HepG2 (cell line): ENCODE results near the gene FECH. TPM values are rescaled to one million over a fixed set of nuclear protein-coding genes. Genes with fewer than 3 reads are reported as not detected.
A peak's percentile ranks its signal among the peaks of the same experiment; 100 is the strongest.

Experiments
- ATF7 ChIP-seq, 2 experiments: fragments of 450-650 bp in 1 of 2; sonication (generic) in 1 of 2; formaldehyde crosslinking in 1 of 2; IDR thresholded peaks; 2 replicates each; pipeline versions ENCODE4 v1.4.0 to v1.6.1; 2016 to 2020; ENCODE audit warnings: antibody characterized with exemption in 1 of 2, mild to moderate bottlenecking in 1 of 2, missing genetic modification reagents in 1 of 2
- BCL3 ChIP-seq: sonication (generic); formaldehyde crosslinking; IDR thresholded peaks from 2 replicates; pipeline ENCODE4 v1.5.1; 2020; ENCODE audit warnings: mild to moderate bottlenecking, missing genetic modification reagents, moderate library complexity
- CBFB ChIP-seq: sonication (generic); formaldehyde crosslinking; IDR thresholded peaks from 2 replicates; pipeline ENCODE4 v1.4.0; 2020; ENCODE audit warnings: missing genetic modification reagents
- FOXA3 ChIP-seq: IDR thresholded peaks from 2 replicates; pipeline ENCODE4 v1.6.1; 2016; ENCODE audit warnings: missing genetic modification reagents, missing compliant biosample characterization
- GABPA ChIP-seq, 2 experiments: IDR thresholded peaks; 2 replicates each; pipeline ENCODE4 v1.6.1; 2011 to 2016; ENCODE audit warnings: low read depth in 2 of 2, low read length in 1 of 2, missing biosample characterization in 1 of 2, missing genetic modification characterization in 1 of 2
- RBM22 ChIP-seq: fragments of 200-400 bp; formaldehyde crosslinking; optimal IDR thresholded peaks from 2 replicates; pipeline ENCODE3; 2017; ENCODE audit warnings: mild to moderate bottlenecking, low read length, moderate library complexity
- SIN3B ChIP-seq: fragments of 150-350 bp; IDR thresholded peaks from 2 replicates; pipeline ENCODE4 v1.6.1; 2014; ENCODE audit warnings: low read length
- SKI ChIP-seq: fragments of 450-650 bp; IDR thresholded peaks from one replicate; pipeline ENCODE4 v1.6.1; 2018; ENCODE audit warnings: mild to moderate bottlenecking; ENCODE audit not compliant: partially characterized antibody
- SMC3 ChIP-seq: IDR thresholded peaks from 2 replicates; pipeline ENCODE4 v1.6.1; 2011; ENCODE audit warnings: low read length, improper control_type of control experiment
- SRSF1 ChIP-seq: fragments of 200-400 bp; formaldehyde crosslinking; optimal IDR thresholded peaks from 2 replicates; pipeline ENCODE3; 2017; ENCODE audit warnings: mild to moderate bottlenecking, low read depth, low read length, moderate library complexity
- ZMAT5 ChIP-seq: sonication (generic); formaldehyde crosslinking; IDR thresholded peaks from 2 replicates; pipeline ENCODE4 v1.5.0; 2020; ENCODE audit warnings: mild to moderate bottlenecking, low read depth, missing genetic modification reagents, borderline replicate concordance
- ZNF503 ChIP-seq: sonication (generic); formaldehyde crosslinking; IDR thresholded peaks from 2 replicates; pipeline ENCODE4 v1.4.0; 2020; ENCODE audit warnings: missing genetic modification reagents
- ZNF556 ChIP-seq: sonication (generic); formaldehyde crosslinking; IDR thresholded peaks from 2 replicates; pipeline ENCODE4 v1.4.0; 2020; ENCODE audit warnings: mild to moderate bottlenecking, missing genetic modification reagents, borderline replicate concordance
- ZNF747 ChIP-seq: sonication (generic); formaldehyde crosslinking; IDR thresholded peaks from 2 replicates; pipeline ENCODE4 v1.8.1; 2023; ENCODE audit warnings: missing genetic modification reagents, mild to moderate bottlenecking, borderline replicate concordance
- polyA plus RNA-seq, 8 experiments: library from polyadenylated mRNA; depleted of rRNA in 3 of 8; stranded (reverse) in 7 of 8; unstranded in 1 of 8; fragments of >200 nt; fragmentation: Illumina TruSeq in 4 of 8; extraction: Trizol in 4 of 8; gene quantifications; 2 replicates each; pipeline versions ENCODE4 v1.2.1 to v1.2.3, GENCODE V29; 2011 to 2016; ENCODE audit warnings: low read depth in 4 of 8, missing spikeins in 1 of 8, mixed read lengths in 1 of 8; ENCODE audit not compliant: insufficient read depth in 1 of 8
- total RNA-seq, 5 experiments: library from RNA; depleted of rRNA; stranded (reverse); fragments of >200 nt; fragmentation: Illumina TruSeq; extraction: Trizol; gene quantifications; 2 replicates each; pipeline ENCODE4 v1.2.3, GENCODE V29; 2016; ENCODE audit warnings: low read depth in 1 of 5
- TF ChIP-seq, protein P1 (sequence below): sonication (generic); formaldehyde crosslinking; conservative IDR thresholded peaks from 2 replicates; pipeline ENCODE4 v1.4.0; 2020; ENCODE audit warnings: missing genetic modification reagents
- TF ChIP-seq, protein P2 (sequence below): sonication (generic); formaldehyde crosslinking; IDR thresholded peaks from 2 replicates; pipeline ENCODE4 v1.5.1; 2020; ENCODE audit warnings: mild to moderate bottlenecking, moderate library complexity, missing genetic modification reagents
- TF ChIP-seq, protein P3 (sequence below): sonication (generic); formaldehyde crosslinking; IDR thresholded peaks from 2 replicates; pipeline ENCODE4 v1.4.0; 2020; ENCODE audit warnings: missing genetic modification reagents, mild to moderate bottlenecking, borderline replicate concordance

The FECH gene
- total and polyA plus RNA-seq, 2 of the 13 experiments (the other 11 are each of a cell fraction or from before 2014, with no cell fraction given), result 14.7 to 21.9 TPM

DNA sequence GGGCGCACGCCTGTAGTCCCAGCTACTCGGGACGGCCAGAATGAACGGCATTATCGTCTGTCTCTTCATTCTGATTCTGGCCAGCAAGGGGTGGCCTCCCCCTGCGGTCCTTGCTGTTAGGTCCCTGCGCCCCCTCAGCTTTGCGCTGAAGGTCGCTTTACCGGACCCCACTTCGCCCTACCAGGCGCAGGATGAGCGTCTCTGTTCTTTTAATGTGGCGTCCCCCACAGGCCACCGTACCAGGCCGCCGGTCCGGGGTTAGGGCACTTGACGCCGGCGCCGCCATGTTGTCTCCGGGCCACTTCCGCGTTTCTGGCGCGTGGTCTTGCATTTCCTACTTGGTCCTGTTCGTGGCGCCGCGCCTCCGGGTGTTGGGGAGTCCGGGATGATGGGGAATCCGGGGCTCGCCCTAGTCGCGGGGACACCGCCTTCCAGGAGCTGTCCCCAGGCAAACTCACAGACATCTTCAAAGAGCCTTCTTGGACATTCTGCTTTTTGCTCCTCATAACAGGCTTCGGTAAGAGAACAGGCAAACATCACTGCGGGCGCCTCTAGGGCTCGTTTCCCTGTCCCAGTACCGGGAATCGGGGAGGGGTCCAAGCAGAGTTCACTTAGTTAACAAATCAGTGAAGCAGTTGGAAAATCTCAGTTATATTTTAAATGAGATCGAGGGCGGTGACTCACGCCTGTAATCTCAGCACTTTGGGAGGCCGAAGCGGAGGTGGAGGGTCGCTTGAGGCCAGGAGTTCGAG is 43.7 kb upstream of the FECH start (continued):
- TF ChIP-seq, protein P1, sequence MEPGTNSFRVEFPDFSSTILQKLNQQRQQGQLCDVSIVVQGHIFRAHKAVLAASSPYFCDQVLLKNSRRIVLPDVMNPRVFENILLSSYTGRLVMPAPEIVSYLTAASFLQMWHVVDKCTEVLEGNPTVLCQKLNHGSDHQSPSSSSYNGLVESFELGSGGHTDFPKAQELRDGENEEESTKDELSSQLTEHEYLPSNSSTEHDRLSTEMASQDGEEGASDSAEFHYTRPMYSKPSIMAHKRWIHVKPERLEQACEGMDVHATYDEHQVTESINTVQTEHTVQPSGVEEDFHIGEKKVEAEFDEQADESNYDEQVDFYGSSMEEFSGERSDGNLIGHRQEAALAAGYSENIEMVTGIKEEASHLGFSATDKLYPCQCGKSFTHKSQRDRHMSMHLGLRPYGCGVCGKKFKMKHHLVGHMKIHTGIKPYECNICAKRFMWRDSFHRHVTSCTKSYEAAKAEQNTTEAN (CRISPR knock-in tag), result no peak; the same call in 1 of the 2 replicates
- TF ChIP-seq SIN3B (no peak), ZNF503 (CRISPR knock-in tag) (peak; percentile 57; the same call in 1 of the 2 replicates), CBFB (peak; percentile 75; the same call in 1 of the 2 replicates), BCL3 (no peak; the same call in 1 of the 2 replicates), SMC3 (no peak; the same call in 1 of the 2 replicates), RBM22 (no peak), ZNF747 (CRISPR knock-in tag) (peak; percentile 81; the same call in 1 of the 2 replicates), GABPA (IDR thresholded peaks at IDR 0.05; ENCODE audit: low read depth, low read length) (no peak; the same call in 1 of the 2 replicates), GABPA (CRISPR knock-in tag; IDR thresholded peaks at IDR 0.05; ENCODE audit: low read depth) (peak; percentile 88), ATF7 (IDR thresholded peaks at IDR 0.05) (no peak), ATF7 (CRISPR knock-in tag; IDR thresholded peaks at IDR 0.05) (no peak), SRSF1 (peak; percentile 66), ZNF556 (CRISPR knock-in tag) (0 out of 2 replicates have a peak, but pooled peaks have one; percentile 43), SKI (no peak), ZMAT5 (CRISPR knock-in tag) (no peak), FOXA3 (CRISPR knock-in tag) (peak; percentile 63)
- TF ChIP-seq, protein P2, sequence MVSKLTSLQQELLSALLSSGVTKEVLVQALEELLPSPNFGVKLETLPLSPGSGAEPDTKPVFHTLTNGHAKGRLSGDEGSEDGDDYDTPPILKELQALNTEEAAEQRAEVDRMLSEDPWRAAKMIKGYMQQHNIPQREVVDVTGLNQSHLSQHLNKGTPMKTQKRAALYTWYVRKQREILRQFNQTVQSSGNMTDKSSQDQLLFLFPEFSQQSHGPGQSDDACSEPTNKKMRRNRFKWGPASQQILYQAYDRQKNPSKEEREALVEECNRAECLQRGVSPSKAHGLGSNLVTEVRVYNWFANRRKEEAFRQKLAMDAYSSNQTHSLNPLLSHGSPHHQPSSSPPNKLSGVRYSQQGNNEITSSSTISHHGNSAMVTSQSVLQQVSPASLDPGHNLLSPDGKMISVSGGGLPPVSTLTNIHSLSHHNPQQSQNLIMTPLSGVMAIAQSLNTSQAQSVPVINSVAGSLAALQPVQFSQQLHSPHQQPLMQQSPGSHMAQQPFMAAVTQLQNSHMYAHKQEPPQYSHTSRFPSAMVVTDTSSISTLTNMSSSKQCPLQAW, result peak; percentile 80
- TF ChIP-seq, protein P3, sequence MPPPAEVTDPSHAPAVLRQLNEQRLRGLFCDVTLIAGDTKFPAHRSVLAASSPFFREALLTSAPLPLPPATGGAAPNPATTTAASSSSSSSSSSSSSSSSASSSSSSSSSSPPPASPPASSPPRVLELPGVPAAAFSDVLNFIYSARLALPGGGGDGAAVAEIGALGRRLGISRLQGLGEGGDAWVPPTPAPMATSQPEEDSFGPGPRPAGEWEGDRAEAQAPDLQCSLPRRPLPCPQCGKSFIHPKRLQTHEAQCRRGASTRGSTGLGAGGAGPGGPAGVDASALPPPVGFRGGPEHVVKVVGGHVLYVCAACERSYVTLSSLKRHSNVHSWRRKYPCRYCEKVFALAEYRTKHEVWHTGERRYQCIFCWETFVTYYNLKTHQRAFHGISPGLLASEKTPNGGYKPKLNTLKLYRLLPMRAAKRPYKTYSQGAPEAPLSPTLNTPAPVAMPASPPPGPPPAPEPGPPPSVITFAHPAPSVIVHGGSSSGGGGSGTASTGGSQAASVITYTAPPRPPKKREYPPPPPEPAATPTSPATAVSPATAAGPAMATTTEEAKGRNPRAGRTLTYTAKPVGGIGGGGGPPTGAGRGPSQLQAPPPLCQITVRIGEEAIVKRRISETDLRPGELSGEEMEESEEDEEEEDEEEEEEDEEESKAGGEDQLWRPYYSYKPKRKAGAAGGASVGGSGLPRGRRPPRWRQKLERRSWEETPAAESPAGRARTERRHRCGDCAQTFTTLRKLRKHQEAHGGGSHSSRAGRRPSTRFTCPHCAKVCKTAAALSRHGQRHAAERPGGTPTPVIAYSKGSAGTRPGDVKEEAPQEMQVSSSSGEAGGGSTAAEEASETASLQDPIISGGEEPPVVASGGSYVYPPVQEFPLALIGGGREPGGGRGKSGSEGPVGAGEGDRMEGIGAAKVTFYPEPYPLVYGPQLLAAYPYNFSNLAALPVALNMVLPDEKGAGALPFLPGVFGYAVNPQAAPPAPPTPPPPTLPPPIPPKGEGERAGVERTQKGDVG, result 0 out of 2 replicates have a peak, but pooled peaks have one; percentile 52
